ENCODE measurements around the gene ZCCHC18.

The ZCCHC18 gene

DNA sequence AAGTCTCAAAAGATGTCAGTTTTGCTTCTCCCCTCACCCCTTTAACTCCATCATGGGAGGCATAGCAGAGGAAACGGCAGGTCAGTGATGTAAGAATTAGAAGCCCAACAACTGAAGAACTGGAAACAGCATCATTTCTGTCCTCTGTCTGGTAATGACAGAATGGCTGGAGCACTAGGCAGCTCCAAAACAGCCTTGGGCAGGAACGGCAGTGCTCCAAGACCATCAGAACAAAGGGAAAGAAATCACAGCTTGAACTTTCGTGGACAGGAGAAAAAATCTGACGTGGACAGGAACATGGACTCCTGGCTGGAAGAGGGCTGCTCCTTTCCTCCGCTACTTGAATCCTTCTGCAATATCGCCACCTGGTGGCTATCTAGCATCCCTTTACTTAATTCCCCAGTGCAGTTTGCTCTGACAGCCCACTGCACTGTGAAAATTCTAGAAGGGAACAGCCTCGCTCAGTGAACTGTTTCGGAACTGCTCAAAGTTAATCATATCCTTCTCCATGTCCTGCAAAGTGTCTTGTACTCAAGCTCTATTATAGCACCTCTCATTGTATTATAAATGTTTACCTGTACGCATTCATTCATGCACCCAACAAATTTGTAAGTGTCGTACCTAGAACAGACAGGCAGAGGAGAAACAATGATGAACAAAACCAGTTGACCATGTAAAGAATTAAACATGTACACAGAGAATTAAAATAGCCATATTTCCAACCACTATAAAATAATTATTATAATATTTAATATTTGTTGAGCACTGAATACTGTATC, 24.1 kb downstream of the ZCCHC18 start:
- no peak overlapping the region for H3K27ac ChIP-seq
- TF ChIP-seq, protein P1, sequence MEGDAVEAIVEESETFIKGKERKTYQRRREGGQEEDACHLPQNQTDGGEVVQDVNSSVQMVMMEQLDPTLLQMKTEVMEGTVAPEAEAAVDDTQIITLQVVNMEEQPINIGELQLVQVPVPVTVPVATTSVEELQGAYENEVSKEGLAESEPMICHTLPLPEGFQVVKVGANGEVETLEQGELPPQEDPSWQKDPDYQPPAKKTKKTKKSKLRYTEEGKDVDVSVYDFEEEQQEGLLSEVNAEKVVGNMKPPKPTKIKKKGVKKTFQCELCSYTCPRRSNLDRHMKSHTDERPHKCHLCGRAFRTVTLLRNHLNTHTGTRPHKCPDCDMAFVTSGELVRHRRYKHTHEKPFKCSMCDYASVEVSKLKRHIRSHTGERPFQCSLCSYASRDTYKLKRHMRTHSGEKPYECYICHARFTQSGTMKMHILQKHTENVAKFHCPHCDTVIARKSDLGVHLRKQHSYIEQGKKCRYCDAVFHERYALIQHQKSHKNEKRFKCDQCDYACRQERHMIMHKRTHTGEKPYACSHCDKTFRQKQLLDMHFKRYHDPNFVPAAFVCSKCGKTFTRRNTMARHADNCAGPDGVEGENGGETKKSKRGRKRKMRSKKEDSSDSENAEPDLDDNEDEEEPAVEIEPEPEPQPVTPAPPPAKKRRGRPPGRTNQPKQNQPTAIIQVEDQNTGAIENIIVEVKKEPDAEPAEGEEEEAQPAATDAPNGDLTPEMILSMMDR (conservative IDR thresholded peaks at IDR 0.05): peak; percentile 65

DNA sequence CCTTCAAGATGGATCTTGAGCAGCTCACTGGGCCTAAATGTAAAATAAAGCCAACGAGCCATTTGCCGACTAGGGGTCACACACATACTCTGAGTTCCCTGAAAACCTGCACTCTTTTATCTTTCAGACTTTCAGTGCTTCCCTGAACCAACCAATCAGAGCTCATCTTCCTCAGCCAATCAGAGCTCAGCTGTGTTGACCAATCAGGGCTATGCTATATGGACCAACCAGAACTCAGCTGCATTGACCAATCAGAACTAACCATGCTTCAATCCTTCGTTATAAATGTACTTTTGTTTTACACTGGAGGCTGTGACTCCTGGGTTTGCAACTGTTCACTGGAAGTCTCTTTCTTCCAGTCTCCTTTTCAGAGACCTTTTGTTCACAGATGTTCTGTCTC, 25.2 kb downstream of the ZCCHC18 start:
- H3K27ac ChIP-seq: no peak overlapping the region
- TF ChIP-seq, protein P1 (conservative IDR thresholded peaks at IDR 0.05): no peak

DNA sequence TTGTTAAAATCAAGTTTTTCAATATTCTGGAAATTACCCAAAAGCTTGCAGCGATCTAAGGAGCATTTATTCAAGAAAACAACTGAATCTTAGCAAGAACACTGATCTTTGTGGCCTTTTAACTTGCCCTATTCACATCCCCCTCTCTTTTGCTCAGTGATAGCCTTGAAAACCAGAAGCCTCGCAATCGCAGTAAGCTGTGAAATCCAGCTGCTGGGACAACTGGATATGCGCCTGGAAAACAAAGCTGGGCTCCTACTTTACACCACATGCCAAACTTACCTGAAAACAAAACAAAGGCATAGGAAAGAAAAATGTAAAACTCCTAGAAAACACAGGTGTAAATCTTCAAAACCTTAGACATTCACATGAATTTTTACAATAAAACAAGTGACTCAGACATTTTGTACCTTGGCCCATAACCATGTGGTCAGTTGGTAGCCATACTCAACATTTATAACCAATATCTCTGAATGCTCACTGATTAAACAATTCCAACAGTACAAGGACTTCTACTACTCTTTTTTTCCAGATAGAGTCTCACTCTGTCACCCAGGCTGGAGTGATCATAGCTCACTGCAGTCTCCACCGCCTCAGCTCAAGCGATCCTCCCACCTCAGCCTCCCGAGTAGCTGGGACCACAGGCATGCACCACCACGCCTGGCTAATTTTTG, 28.9 kb downstream of the ZCCHC18 start:
- no peak overlapping the region for H3K27ac ChIP-seq
- TF ChIP-seq, protein P1 (conservative IDR thresholded peaks at IDR 0.05): no peak

DNA sequence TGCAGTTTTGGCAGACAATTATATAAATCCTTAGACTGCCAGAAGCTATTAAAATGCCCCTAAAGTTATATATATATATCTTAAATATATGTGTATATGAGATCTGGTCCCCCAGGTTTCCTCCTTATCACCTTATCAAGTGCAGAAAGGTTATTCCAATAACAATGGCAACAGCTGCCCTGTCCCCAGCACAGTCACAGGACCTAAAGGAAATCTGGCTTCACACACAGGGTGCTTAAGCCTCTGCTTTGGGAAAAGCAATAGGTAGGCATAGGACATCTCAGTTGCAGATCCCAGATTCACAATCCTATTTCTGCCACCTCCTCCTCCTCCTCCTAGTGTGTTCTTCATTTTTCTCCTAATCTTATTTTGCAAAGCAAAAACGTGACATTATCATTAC, 38.7 kb downstream of the ZCCHC18 start:
- TF ChIP-seq, protein P1 (conservative IDR thresholded peaks at IDR 0.05): no peak
- no peak overlapping the region for H3K27ac ChIP-seq

DNA sequence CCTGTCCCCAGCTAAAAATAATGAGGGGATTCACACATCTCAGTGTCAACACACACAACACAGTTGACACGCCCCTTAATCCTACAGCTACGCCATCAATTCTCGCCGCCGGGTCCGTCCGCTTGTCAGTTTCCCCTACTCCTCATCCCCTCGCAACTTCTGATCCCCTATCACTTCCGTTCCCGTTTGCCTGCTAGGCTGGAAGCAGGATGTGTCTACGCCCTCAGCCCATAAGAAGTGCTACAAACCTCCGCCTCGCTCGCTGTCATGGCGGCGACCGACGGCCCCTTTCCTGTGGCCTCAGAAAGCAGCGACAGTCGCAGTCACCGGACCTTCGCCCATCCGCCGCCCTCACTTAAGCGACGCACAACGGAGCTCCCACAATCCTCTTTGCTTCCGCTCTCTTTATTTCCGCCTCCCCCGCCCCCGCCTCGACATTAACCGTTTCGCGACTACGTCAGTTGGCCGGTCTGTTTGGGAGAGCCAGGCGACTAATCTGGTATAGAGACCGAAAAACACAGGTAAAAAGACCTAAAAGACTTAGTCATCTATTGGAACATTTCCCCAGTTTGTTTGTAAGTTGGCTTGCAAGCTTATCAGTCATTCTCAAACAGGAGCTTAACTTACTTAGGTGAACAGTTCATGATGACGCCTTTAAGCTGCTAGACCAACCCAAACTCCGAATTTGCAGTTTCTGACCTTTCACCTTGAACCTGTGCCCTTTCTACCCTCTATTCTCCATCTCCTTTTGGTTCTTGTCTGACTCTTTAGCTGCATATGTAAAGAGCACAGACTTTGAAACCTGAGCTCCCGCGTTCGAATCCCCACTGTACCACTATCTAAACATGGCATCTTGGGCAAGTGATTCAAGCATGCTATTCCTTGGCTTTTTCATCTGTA, 44.6 kb downstream of the ZCCHC18 start, which contains the start of gene SLC25A53:
SLC25A53 (minus strand) TSS at position 380 of the 900 bp plus-strand sequence. CDS start 51,752 bp downstream, outside the sequence.
- TF ChIP-seq, protein P1 (conservative IDR thresholded peaks at IDR 0.05): no peak

More for the DNA sequence above, 44.6 kb downstream of the ZCCHC18 start, which contains the start of gene SLC25A53:
- H3K27ac ChIP-seq: peak within 1 kb of the TSS; percentile 58
